IMR-90 (cell line): ENCODE data around the gene FXYD4. TPM values are rescaled to one million over a fixed set of nuclear protein-coding genes. Genes with fewer than 3 reads are reported as not detected.
"Not testable (repeated sequence)": the region's sequence is repeated elsewhere in the genome, so short reads cannot be mapped to it uniquely, and the experiment has no call there.

Source experiments
- ATAC-seq: fragments of 200-7000 bp; cut with Tn5 transposase; 2 replicates; pipeline ENCODE4 v1.9.1; 2020; ENCODE audit warnings: low read depth, mild to moderate bottlenecking, moderate library complexity
- BruUV-seq: library from RNA; stranded (reverse); fragments of 400-500 nt; replicated peaks from 2 replicates; lab custom pipeline; 2021; lab: Mats Ljungman, UMichigan
- CTCF ChIA-PET: fragments of 300-600 bp; formaldehyde crosslinking; extraction: SDS; loops from one replicate; lab custom pipeline; 2021; ENCODE audit warnings: antibody characterized with exemption; lab: Yijun Ruan, JAX
- POLR2A ChIA-PET: fragments of 300-600 bp; sonication (Branson Sonifier 250); formaldehyde crosslinking; loops from one replicate; lab custom pipeline; 2022; ENCODE audit warnings: antibody characterized with exemption; ENCODE audit not compliant: unreplicated experiment; lab: Charles Lee
- DNase-seq: peaks from one replicate; pipeline ENCODE4 v3.0.0; 2013
- H2AFZ ChIP-seq: replicated peaks from 2 replicates; pipeline ENCODE3; 2013; ENCODE audit warnings: low read length, mild to moderate bottlenecking; ENCODE audit not compliant: poor library complexity
- H2AK5ac ChIP-seq: 2 replicates; pipeline ENCODE4 v1.6.1; 2013; ENCODE audit warnings: low read depth, low read length, inconsistent platforms
- H2AK9ac ChIP-seq: replicated peaks from 2 replicates; pipeline ENCODE3; 2013; ENCODE audit warnings: mild to moderate bottlenecking, low read depth, low read length, moderate library complexity; ENCODE audit not compliant: poor library complexity
- H2BK120ac ChIP-seq: 2 replicates; pipeline ENCODE4 v1.6.1; 2013; ENCODE audit warnings: low read depth, low read length, inconsistent platforms
- H2BK15ac ChIP-seq: 3 replicates; pipeline ENCODE4 v1.6.1; 2013; ENCODE audit warnings: low read depth, low read length, inconsistent platforms
- H2BK20ac ChIP-seq: 2 replicates; pipeline ENCODE4 v1.6.1; 2013; ENCODE audit warnings: low read depth, mild to moderate bottlenecking, inconsistent platforms, low read length, moderate library complexity
- H2BK5ac ChIP-seq: 2 replicates; pipeline ENCODE4 v1.6.1; 2013; ENCODE audit warnings: mild to moderate bottlenecking, low read depth, low read length, inconsistent platforms; ENCODE audit not compliant: poor library complexity, severe bottlenecking
- H3K14ac ChIP-seq: replicated peaks from 2 replicates; pipeline ENCODE4 v1.6.1; 2013; ENCODE audit warnings: low read depth, low read length, inconsistent platforms
- H3K18ac ChIP-seq: 2 replicates; pipeline ENCODE4 v1.6.1; 2013; ENCODE audit warnings: low read depth, low read length, control low read depth
- H3K23ac ChIP-seq: 2 replicates; pipeline ENCODE4 v1.6.1; 2013; ENCODE audit warnings: low read depth, low read length, inconsistent platforms
- H3K27ac ChIP-seq: 2 replicates; pipeline ENCODE4 v1.5.1; 2013; ENCODE audit warnings: mild to moderate bottlenecking, control low read depth, low read length; ENCODE audit not compliant: insufficient read depth
- H3K27me3 ChIP-seq: 2 replicates; pipeline ENCODE4 v1.6.1; 2013; ENCODE audit warnings: low read length; ENCODE audit not compliant: control insufficient read depth, insufficient read depth
- H3K36me3 ChIP-seq: 2 replicates; pipeline ENCODE4 v1.6.1; 2013; ENCODE audit warnings: low read length, mixed read lengths; ENCODE audit not compliant: control insufficient read depth, insufficient read depth
- H3K4ac ChIP-seq: 2 replicates; pipeline ENCODE4 v1.6.1; 2013; ENCODE audit warnings: low read depth, low read length, inconsistent platforms
- H3K4me1 ChIP-seq: 2 replicates; pipeline ENCODE4 v1.6.1; 2013; ENCODE audit warnings: low read length, mixed read lengths; ENCODE audit not compliant: control insufficient read depth, insufficient read depth
- H3K4me2 ChIP-seq: 2 replicates; pipeline ENCODE4 v1.6.1; 2013; ENCODE audit warnings: low read depth, mild to moderate bottlenecking, control low read depth, low read length, moderate library complexity
- H3K4me3 ChIP-seq: 2 replicates; pipeline ENCODE4 v1.5.1; 2013; ENCODE audit warnings: low read depth, mild to moderate bottlenecking, control low read depth, low read length, moderate library complexity; ENCODE audit not compliant: insufficient read depth
- H3K56ac ChIP-seq: 2 replicates; pipeline ENCODE4 v1.6.1; 2013; ENCODE audit warnings: low read length, inconsistent platforms; ENCODE audit not compliant: insufficient read depth; ENCODE audit errors: extremely low read depth
- H3K79me1 ChIP-seq, 2 experiments: 2 replicates each; pipeline ENCODE4 v1.6.1; 2013; ENCODE audit warnings: low read length in 2 of 2, inconsistent platforms in 1 of 2, low read depth in 1 of 2
- H3K9ac ChIP-seq: 2 replicates; pipeline ENCODE4 v1.6.1; 2013; ENCODE audit warnings: low read depth, low read length, control low read depth
- H3K9me1 ChIP-seq: 2 replicates; pipeline ENCODE4 v1.6.1; 2013; ENCODE audit warnings: low read length, inconsistent platforms; ENCODE audit not compliant: insufficient read depth
- H3K9me3 ChIP-seq: 2 replicates; pipeline ENCODE4 v1.6.1; 2013; ENCODE audit warnings: low read length; ENCODE audit not compliant: control insufficient read depth, insufficient read depth
- H4K20me1 ChIP-seq: 2 replicates; pipeline ENCODE4 v1.6.1; 2013; ENCODE audit warnings: low read length, inconsistent platforms; ENCODE audit not compliant: insufficient read depth
- H4K5ac ChIP-seq: 2 replicates; pipeline ENCODE4 v1.6.1; 2013; ENCODE audit warnings: mild to moderate bottlenecking, low read depth, low read length, control low read depth
- H4K8ac ChIP-seq, 2 experiments: 2 replicates each; pipeline ENCODE4 v1.6.1; 2013; ENCODE audit warnings: low read depth in 2 of 2, low read length in 2 of 2, control low read depth in 1 of 2, inconsistent platforms in 1 of 2
- H4K91ac ChIP-seq: 2 replicates; pipeline ENCODE4 v1.6.1; 2013; ENCODE audit warnings: low read depth, low read length, inconsistent platforms; ENCODE audit not compliant: insufficient read depth
- WGBS, 2 experiments: methylation state at CpG; one replicate each; pipeline versions ENCODE4 v1.1.5 to v1.1.7; 2013; ENCODE audit warnings: missing lambda C conversion rate in 2 of 2; ENCODE audit not compliant: insufficient read length in 1 of 2; ENCODE audit errors: extremely low coverage in 2 of 2; 5-methylcytosine and 5-hydroxymethylcytosine counted together
- dilution Hi-C: fragments of 300-500 bp; cut with HindIII; formaldehyde crosslinking; loops from one replicate; pipeline ENCODE4 v1.14.3; 2018; ENCODE audit warnings: low sequenced_read_pairs; ENCODE audit not compliant: unreplicated experiment
- in situ Hi-C: fragments of 300-500 bp; cut with MboI; formaldehyde crosslinking; loops from 3 replicates; pipeline ENCODE4 v1.14.3; 2019; ENCODE audit warnings: low sequenced_read_pairs, inconsistent platforms, mixed read lengths
- intact Hi-C: fragments of 100-400 bp; cut with micrococcal nuclease; formaldehyde crosslinking; loops from 2 replicates; pipeline ENCODE4 v1.10.0; 2022
- polyA plus RNA-seq, 3 experiments: library from polyadenylated mRNA; depleted of rRNA; stranded (reverse); fragments of >200 nt; gene quantifications; 2 replicates each; pipeline ENCODE4 v1.2.3, GENCODE V29; 2012; ENCODE audit warnings: low replicate concordance in 1 of 3
- total RNA-seq: library from RNA; depleted of rRNA; stranded (reverse); fragments of >200 nt; gene quantifications from 2 replicates; pipeline ENCODE4 v1.2.3, GENCODE V29; 2012

Gene FXYD4
- total and polyA plus RNA-seq, 2 of the 4 experiments (the other 2 are of a cell fraction): not detected

DNA sequence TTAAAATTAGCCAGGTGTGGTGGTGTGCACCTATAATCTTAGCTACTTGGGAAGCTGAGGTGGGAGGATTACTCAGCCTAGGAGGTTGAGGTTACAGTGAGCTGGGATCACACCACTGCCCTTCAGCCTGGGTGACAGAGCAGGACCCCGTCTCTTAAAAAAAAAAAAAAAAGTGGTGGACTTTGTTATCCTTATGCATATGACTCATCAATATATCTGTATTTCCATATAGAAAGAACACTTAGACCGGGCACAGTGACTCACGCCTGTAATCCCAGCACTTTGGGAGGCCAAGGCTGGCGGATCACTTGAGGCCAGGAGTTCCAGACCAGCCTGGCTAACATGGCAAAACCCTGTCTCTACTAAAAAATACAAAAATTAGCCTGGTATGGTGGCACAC, 50.5 kb downstream of the FXYD4 start:
- H3K4ac ChIP-seq, H3K36me3 ChIP-seq, H4K5ac ChIP-seq, H3K9ac ChIP-seq, H4K8ac ChIP-seq, H3K9me3 ChIP-seq, H2BK20ac ChIP-seq, H3K56ac ChIP-seq, H3K23ac ChIP-seq, H3K27ac ChIP-seq, dilution Hi-C loops, POLR2A ChIA-PET, H3K27me3 ChIP-seq, H3K14ac ChIP-seq, H3K4me3 ChIP-seq, H2BK15ac ChIP-seq, H3K4me1 ChIP-seq, H3K9me1 ChIP-seq, H2AK5ac ChIP-seq, H3K79me1 ChIP-seq, H3K18ac ChIP-seq, H2AK9ac ChIP-seq, H2AFZ ChIP-seq, DNase-seq, ATAC-seq, H4K91ac ChIP-seq, BruUV-seq, H3K4me2 ChIP-seq, H4K20me1 ChIP-seq, H2BK120ac ChIP-seq, H2BK5ac ChIP-seq: not testable (repeated sequence)
- intact Hi-C loops (loop anchor here (1.0 kb wide), 1 partner anchor 14 kb away; no protein-coding TSS in a partner anchor), in situ Hi-C loops (loop anchor here (25.0 kb wide), 1 partner anchor 1565 kb away; the partner anchor contains the start of gene DEPP1)
- CTCF ChIA-PET: interaction anchor here (0.7 kb wide), 1 partner anchor 659 kb away, joined by 4 read pairs; no protein-coding TSS in a partner anchor
- WGBS, 2 experiments: no CpG with 5 or more reads among the region's 4 CpGs
